GM20000 (cell line): ENCODE data around the gene RAD9B.
"Not testable (repeated sequence)": the region's sequence is repeated elsewhere in the genome, so short reads cannot be mapped to it uniquely, and the experiment has no call there.

Experiments used
- DNase-seq: peaks from one replicate; pipeline ENCODE4 v3.0.0; 2012; ENCODE audit warnings: low spot score
- CTCF ChIP-seq: IDR thresholded peaks from 2 replicates; pipeline ENCODE4 v1.5.1; 2012; ENCODE audit warnings: mild to moderate bottlenecking, control low read depth; ENCODE audit errors: extremely low read depth, missing control alignments

RAD9B gene

GRCh38 chr12:110501752-110502738, at the start of gene RAD9B, which contains the start of gene VPS29:
RAD9B (plus strand) TSS chr12:110502331; CDS start chr12:110502338, 7 bp downstream.
VPS29 (minus strand) TSS chr12:110502111; CDS start chr12:110502051, 60 bp downstream.
- TF ChIP-seq CTCF = no peak
- peak; percentile 89 for DNase-seq

- no peak for DNase-seq
- TF ChIP-seq CTCF = no peak
These were observed 48.4 kb upstream of the RAD9B start for GRCh38 chr12:110453569-110454296.

- TF ChIP-seq CTCF = no peak
- DNase-seq = no peak
These were observed 43.4 kb upstream of the RAD9B start for GRCh38 chr12:110458756-110459155.

GRCh38 chr12:110461189-110461588, 40.9 kb upstream of the RAD9B start:
- not testable (repeated sequence) for DNase-seq

- TF ChIP-seq CTCF = no peak
- DNase-seq = no peak
These were observed 37.1 kb upstream of the RAD9B start for GRCh38 chr12:110465024-110465423.

- DNase-seq = not testable (repeated sequence)
These were observed 36.4 kb upstream of the RAD9B start for GRCh38 chr12:110465765-110466164.

- no peak for TF ChIP-seq CTCF
- DNase-seq = no peak
These were observed 35.3 kb upstream of the RAD9B start for GRCh38 chr12:110466791-110467190.

- no peak for DNase-seq
- TF ChIP-seq CTCF = no peak
These were observed 34.3 kb upstream of the RAD9B start for GRCh38 chr12:110467847-110468213.
